ENCODE measurements around the gene C1orf167. TPM values are rescaled to one million over a fixed set of nuclear protein-coding genes. Genes with fewer than 3 reads are reported as not detected.

Gene C1orf167
- total and polyA plus RNA-seq, 9 donors: 3.1 to 24.9 (median 12.8) TPM

DNA sequence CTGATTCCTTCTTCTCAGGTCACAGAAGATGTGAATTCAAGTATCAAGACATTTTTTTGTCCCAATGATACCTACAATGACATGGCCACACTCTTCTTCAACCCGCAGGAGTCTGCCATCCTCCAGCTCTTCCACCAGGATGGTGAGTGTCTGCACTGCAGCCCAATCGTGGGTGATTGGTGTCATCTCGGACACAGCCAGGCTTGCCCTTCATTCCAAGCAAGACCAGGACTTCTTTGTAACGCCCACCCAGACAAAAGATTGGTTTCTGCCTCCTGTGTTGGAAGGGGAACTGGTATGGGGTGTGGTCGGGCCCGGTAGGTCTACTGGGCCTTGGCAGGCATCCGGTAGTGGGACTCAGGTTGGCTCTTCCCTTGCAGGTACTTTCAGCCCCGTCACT lies 71.5 kb downstream of the C1orf167 start:
- 94% methylated on average over 5 of the region's 8 CpGs for WGBS (ENCODE audit: insufficient coverage)
- no peak overlapping the region for H3K4me3 ChIP-seq (ENCODE audit: low read length)
- no peaks in the 10 kb centered on the region for H3K9me3 ChIP-seq (replicated peaks; ENCODE audit: control insufficient read depth, low read depth, low read length)
- no peak for DNase-seq
- H3K27ac ChIP-seq (ENCODE audit: low read length): no peak overlapping the region
- H3K36me3 ChIP-seq (ENCODE audit: control insufficient read depth, insufficient read depth, low read length): peaks cover 91% of the 10 kb centered on the region
- H3K4me1 ChIP-seq (ENCODE audit: control insufficient read depth, insufficient read depth, low read length): no peaks in the 10 kb centered on the region
- H3K27me3 ChIP-seq (ENCODE audit: control insufficient read depth, insufficient read depth, low read length): no peaks in the 10 kb centered on the region

GRCh38 chr1:11833900-11834299 lies 71.9 kb downstream of the C1orf167 start:
- no peak overlapping the region for H3K27ac ChIP-seq (ENCODE audit: low read length)
- H3K4me3 ChIP-seq (ENCODE audit: low read length): no peak overlapping the region
- H3K4me1 ChIP-seq (ENCODE audit: control insufficient read depth, insufficient read depth, low read length): no peaks in the 10 kb centered on the region
- no peaks in the 10 kb centered on the region for H3K27me3 ChIP-seq (ENCODE audit: control insufficient read depth, insufficient read depth, low read length)
- H3K9me3 ChIP-seq (replicated peaks; ENCODE audit: control insufficient read depth, low read depth, low read length): no peaks in the 10 kb centered on the region
- DNase-seq: no peak
- 95% methylated on average over 12 of the region's 13 CpGs for WGBS (ENCODE audit: insufficient coverage)
- H3K36me3 ChIP-seq (ENCODE audit: control insufficient read depth, insufficient read depth, low read length): peaks cover 91% of the 10 kb centered on the region

DNA sequence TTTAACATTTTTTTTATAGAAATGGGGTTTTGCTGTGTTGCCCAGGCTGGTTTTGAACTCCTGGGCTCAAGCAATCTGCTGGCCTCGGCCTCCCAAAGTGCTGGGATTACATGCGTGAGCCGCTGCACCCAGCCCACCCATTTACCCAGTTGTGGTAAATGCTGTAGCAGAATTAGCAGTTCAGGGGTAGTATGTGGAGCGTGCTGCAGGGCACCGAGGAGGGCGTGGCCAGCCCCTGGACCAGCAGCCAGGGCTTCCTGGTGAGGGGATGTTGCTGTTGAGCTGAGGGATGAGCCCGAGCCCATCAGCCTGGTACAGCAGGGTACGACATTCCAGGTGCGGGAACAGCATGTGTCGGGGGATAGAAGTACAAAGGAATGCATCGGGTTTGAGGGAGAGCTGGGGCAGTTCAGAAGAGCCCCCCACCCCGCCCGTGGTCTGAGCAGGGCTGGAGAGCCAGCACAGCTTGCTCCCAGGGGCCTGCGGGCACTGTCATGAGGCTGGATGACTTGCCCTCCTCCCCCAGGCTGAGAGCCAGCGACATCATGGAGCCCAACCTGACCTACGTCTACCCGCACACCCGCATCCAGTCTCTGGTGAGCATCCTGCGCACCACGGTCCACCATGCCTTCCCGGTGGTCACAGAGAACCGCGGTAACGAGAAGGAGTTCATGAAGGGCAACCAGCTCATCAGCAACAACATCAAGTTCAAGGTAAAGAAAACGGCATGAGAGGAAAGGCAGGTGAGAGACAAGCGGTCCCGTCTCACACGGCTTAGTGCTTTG lies 73.6 kb downstream of the C1orf167 start:
- Histone ChIP-seq H3K9me3 (replicated peaks; ENCODE audit: control insufficient read depth, low read depth, low read length) (no peaks in the 10 kb centered on the region), H3K36me3 (ENCODE audit: control insufficient read depth, insufficient read depth, low read length) (peaks cover 95% of the 10 kb centered on the region), H3K27ac (ENCODE audit: low read length) (no peak overlapping the region), H3K27me3 (ENCODE audit: control insufficient read depth, insufficient read depth, low read length) (no peaks in the 10 kb centered on the region), H3K4me3 (ENCODE audit: low read length) (no peak overlapping the region), H3K4me1 (ENCODE audit: control insufficient read depth, insufficient read depth, low read length) (no peaks in the 10 kb centered on the region)
- no peak for DNase-seq
- 93% methylated on average over 19 of the region's 28 CpGs for WGBS (ENCODE audit: insufficient coverage)

GRCh38 chr1:11836955-11837766 lies 75.2 kb downstream of the C1orf167 start:
- peaks cover 98% of the 10 kb centered on the region for H3K36me3 ChIP-seq (ENCODE audit: control insufficient read depth, insufficient read depth, low read length)
- H3K27me3 ChIP-seq (ENCODE audit: control insufficient read depth, insufficient read depth, low read length): no peaks in the 10 kb centered on the region
- H3K9me3 ChIP-seq (replicated peaks; ENCODE audit: control insufficient read depth, low read depth, low read length): no peaks in the 10 kb centered on the region
- DNase-seq: no peak
- peaks cover 6% of the 10 kb centered on the region for H3K4me1 ChIP-seq (ENCODE audit: control insufficient read depth, insufficient read depth, low read length)
- no peak overlapping the region for H3K4me3 ChIP-seq (ENCODE audit: low read length)
- no peak overlapping the region for H3K27ac ChIP-seq (ENCODE audit: low read length)
- 86% methylated on average over 32 of the region's 36 CpGs for WGBS (ENCODE audit: insufficient coverage)

GRCh38 chr1:11837767-11838348 lies 75.9 kb downstream of the C1orf167 start:
- H3K36me3 ChIP-seq (ENCODE audit: control insufficient read depth, insufficient read depth, low read length): peaks cover 96% of the 10 kb centered on the region
- peaks cover 9% of the 10 kb centered on the region for H3K4me1 ChIP-seq (ENCODE audit: control insufficient read depth, insufficient read depth, low read length)
- 80% methylated on average over 9 of the region's 11 CpGs for WGBS (ENCODE audit: insufficient coverage)

DNA sequence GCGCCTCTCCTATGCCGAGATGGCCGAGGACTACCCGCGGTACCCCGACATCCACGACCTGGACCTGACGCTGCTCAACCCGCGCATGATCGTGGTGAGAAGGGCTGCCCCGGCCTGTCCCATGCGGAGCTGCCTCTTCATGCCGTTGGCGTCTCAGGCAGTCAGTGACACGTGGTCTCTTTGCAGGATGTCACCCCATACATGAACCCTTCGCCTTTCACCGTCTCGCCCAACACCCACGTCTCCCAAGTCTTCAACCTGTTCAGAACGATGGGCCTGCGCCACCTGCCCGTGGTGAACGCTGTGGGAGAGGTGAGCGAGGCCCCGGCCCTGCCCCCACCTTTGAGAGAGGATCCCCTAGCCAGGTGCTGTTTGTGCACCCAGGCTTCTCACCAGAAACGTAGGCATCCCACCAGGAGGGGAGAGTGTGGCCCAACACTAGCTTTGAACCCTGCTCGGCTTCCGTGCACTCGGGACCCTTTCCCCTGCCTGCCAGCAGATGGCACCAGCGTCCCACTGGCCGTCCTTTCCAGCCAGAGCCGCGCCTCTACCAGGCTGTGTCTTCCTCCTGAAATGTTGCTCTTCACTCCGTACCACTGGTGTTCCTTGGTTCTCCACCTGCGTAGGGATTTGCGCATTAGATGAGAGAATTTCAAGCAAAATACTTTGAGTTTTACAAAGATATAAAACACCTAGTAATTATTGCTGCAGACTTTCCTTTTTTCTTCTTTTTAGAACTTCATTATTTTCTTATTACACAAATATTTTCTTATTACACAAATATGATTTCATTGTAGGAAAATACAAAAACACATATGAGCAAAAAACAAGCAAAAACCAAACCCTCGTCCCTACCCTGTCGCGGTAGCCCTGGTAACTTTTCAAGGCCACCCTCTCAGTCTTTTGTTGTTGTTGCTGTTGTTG lies 76.6 kb downstream of the C1orf167 start:
- WGBS (ENCODE audit: insufficient coverage): 65% methylated on average over 34 of the region's 40 CpGs
- no peak overlapping the region for H3K27ac ChIP-seq (ENCODE audit: low read length)
- H3K4me1 ChIP-seq (ENCODE audit: control insufficient read depth, insufficient read depth, low read length): peaks cover 9% of the 10 kb centered on the region
- no peaks in the 10 kb centered on the region for H3K27me3 ChIP-seq (ENCODE audit: control insufficient read depth, insufficient read depth, low read length)
- peak; percentile 66 for DNase-seq
- no peaks in the 10 kb centered on the region for H3K9me3 ChIP-seq (replicated peaks; ENCODE audit: control insufficient read depth, low read depth, low read length)
- no peak overlapping the region for H3K4me3 ChIP-seq (ENCODE audit: low read length)
- H3K36me3 ChIP-seq (ENCODE audit: control insufficient read depth, insufficient read depth, low read length): peaks cover 93% of the 10 kb centered on the region

More at GRCh38 chr1:11837767-11838348, 75.9 kb downstream of the C1orf167 start:
- Histone ChIP-seq H3K27ac (ENCODE audit: low read length) (no peak overlapping the region), H3K9me3 (replicated peaks; ENCODE audit: control insufficient read depth, low read depth, low read length) (no peaks in the 10 kb centered on the region), H3K27me3 (ENCODE audit: control insufficient read depth, insufficient read depth, low read length) (no peaks in the 10 kb centered on the region), H3K4me3 (ENCODE audit: low read length) (no peak overlapping the region)
- no peak for DNase-seq

Other genes with a start within 250 kb of the C1orf167 start
- gene FBXO2, start 107.8 kb upstream of the C1orf167 start, total RNA-seq: 0.58 TPM
- gene FBXO2, start 107.8 kb upstream of the C1orf167 start, polyA plus RNA-seq (ENCODE audit: insufficient read depth in 1 of 8, insufficient read length in 8 of 8, low replicate concordance in 1 of 8): 1 to 10 TPM in 2 of 8 donors, under 1 TPM in 6; 0.09 to 4.5 (median 0.42) TPM
- 4.8 TPM for gene FBXO44, start 107.3 kb upstream of the C1orf167 start, total RNA-seq
- gene FBXO44, start 107.3 kb upstream of the C1orf167 start, polyA plus RNA-seq (ENCODE audit: insufficient read depth in 1 of 8, insufficient read length in 8 of 8, low replicate concordance in 1 of 8): 1 to 10 TPM; 4.1 to 8.3 (median 4.5) TPM
- gene FBXO6, start 98.0 kb upstream of the C1orf167 start, total RNA-seq: 5.2 TPM
- 1 to 10 TPM; 2.7 to 5.9 (median 4.9) TPM for gene FBXO6, start 98.0 kb upstream of the C1orf167 start, polyA plus RNA-seq (ENCODE audit: insufficient read depth in 1 of 8, insufficient read length in 8 of 8, low replicate concordance in 1 of 8)
- gene MAD2L2, start 81.0 kb upstream of the C1orf167 start, total RNA-seq: 35.0 TPM
- 10 to 100 TPM; 25.1 to 39.9 (median 30.8) TPM for gene MAD2L2, start 81.0 kb upstream of the C1orf167 start, polyA plus RNA-seq (ENCODE audit: insufficient read depth in 1 of 8, insufficient read length in 8 of 8, low replicate concordance in 1 of 8)
- 0.27 TPM for gene DRAXIN, start 70.5 kb upstream of the C1orf167 start, total RNA-seq
- gene DRAXIN, start 70.5 kb upstream of the C1orf167 start, polyA plus RNA-seq (ENCODE audit: insufficient read depth in 1 of 8, insufficient read length in 8 of 8, low replicate concordance in 1 of 8): under 1 TPM; 0.20 to 0.56 (median 0.30) TPM
- gene AGTRAP, start 26.1 kb upstream of the C1orf167 start, total RNA-seq: 24.8 TPM
- gene AGTRAP, start 26.1 kb upstream of the C1orf167 start, polyA plus RNA-seq (ENCODE audit: insufficient read depth in 1 of 8, insufficient read length in 8 of 8, low replicate concordance in 1 of 8): 10 to 100 TPM; 14.8 to 22.3 (median 17.4) TPM
- 31.9 TPM for gene MTHFR, start 43.8 kb downstream of the C1orf167 start, total RNA-seq
- gene MTHFR, start 43.8 kb downstream of the C1orf167 start, polyA plus RNA-seq (ENCODE audit: insufficient read depth in 1 of 8, insufficient read length in 8 of 8, low replicate concordance in 1 of 8): 10 to 100 TPM; 23.8 to 50.1 (median 35.9) TPM
- 7.5 TPM for gene CLCN6, start 44.0 kb downstream of the C1orf167 start, total RNA-seq
- gene CLCN6, start 44.0 kb downstream of the C1orf167 start, polyA plus RNA-seq (ENCODE audit: insufficient read depth in 1 of 8, insufficient read length in 8 of 8, low replicate concordance in 1 of 8): 10 to 100 TPM in 7 of 8 donors, 1 to 10 TPM in 1; 8.8 to 16.2 (median 12.0) TPM
- 0.93 TPM for gene NPPA, start 85.6 kb downstream of the C1orf167 start, total RNA-seq
- 1 to 10 TPM; 1.1 to 3.2 (median 2.2) TPM for gene NPPA, start 85.6 kb downstream of the C1orf167 start, polyA plus RNA-seq (ENCODE audit: insufficient read depth in 1 of 8, insufficient read length in 8 of 8, low replicate concordance in 1 of 8)
- not detected for gene NPPB, start 96.8 kb downstream of the C1orf167 start, total RNA-seq
- not detected for gene NPPB, start 96.8 kb downstream of the C1orf167 start, polyA plus RNA-seq (ENCODE audit: insufficient read depth in 1 of 8, insufficient read length in 8 of 8, low replicate concordance in 1 of 8)
- 24.3 TPM for gene KIAA2013, start 164.2 kb downstream of the C1orf167 start, total RNA-seq
- 10 to 100 TPM; 28.7 to 39.3 (median 34.8) TPM for gene KIAA2013, start 164.2 kb downstream of the C1orf167 start, polyA plus RNA-seq (ENCODE audit: insufficient read depth in 1 of 8, insufficient read length in 8 of 8, low replicate concordance in 1 of 8)
- gene PLOD1, start 172.5 kb downstream of the C1orf167 start, total RNA-seq: 118 TPM
- 100 to 1,000 TPM; 138 to 243 (median 184) TPM for gene PLOD1, start 172.5 kb downstream of the C1orf167 start, polyA plus RNA-seq (ENCODE audit: insufficient read depth in 1 of 8, insufficient read length in 8 of 8, low replicate concordance in 1 of 8)
- gene MFN2, start 218.3 kb downstream of the C1orf167 start, total RNA-seq: 51.9 TPM
- gene MFN2, start 218.3 kb downstream of the C1orf167 start, polyA plus RNA-seq (ENCODE audit: insufficient read depth in 1 of 8, insufficient read length in 8 of 8, low replicate concordance in 1 of 8): 10 to 100 TPM; 52.8 to 73.4 (median 60.0) TPM

Measured in muscle of leg (tissue), 11 donors.